Activated gamma-delta T cell (primary cell): ENCODE measurements around the gene MAPRE3.
A peak's percentile ranks its signal among the peaks of the same experiment; 100 is the strongest.

Source experiments
- DNase-seq: peaks from one replicate; lab custom pipeline; 2025; lab: John Stamatoyannopoulos, UW

Gene MAPRE3

DNA sequence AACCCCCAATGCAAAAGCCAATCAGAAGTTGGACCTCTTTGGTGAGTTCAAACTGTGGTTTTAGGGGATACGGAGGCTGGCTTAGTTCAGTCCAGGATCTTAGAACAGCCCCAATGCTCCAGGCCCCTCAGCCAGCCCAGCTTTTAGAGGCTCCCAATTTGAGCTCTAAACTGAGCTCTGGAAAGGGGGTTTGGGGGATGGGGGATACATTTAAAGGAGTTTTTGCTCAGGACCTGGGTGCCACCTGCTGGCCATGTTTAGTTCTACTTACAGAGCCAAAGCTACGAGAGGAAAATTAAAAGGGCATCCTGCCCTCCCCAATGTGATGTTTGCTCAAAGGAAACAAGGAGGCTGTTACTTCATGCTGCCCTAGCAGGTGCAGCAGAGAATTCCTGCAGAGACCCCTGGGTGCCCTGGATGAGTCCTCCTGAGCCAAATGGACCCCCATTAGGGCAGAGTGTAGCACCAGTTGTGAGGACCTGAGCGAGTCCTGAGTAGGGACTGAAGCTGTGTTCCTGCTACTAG, 46.4 kb downstream of the MAPRE3 start:
- DNase-seq = no peak

- no peak for DNase-seq
Measured at GRCh38 chr2:27018142-27018541, 47.7 kb downstream of the MAPRE3 start.

DNA sequence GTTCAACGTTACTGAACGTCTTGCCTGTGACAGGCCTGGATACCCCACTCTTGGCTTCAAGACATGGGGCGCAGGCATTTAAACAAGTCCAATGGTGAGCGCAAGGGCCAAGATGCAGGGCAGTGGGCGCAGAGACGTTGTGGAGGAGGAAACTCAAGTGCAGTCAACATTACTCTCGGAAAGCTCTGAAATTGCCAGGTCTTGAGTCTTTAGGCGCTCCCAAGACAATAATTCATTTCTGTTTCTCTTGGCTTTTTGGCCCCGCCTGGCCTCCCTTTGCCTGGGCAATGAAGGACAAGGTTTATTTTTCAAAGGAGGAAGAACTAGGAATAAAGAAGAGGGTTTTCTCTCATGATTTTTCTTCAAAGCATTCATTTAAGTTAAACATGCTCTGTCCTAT, 49.0 kb downstream of the MAPRE3 start:
- no peak for DNase-seq

GRCh38 chr2:27019931-27020855, 49.8 kb downstream of the MAPRE3 start:
- no peak for DNase-seq

DNA sequence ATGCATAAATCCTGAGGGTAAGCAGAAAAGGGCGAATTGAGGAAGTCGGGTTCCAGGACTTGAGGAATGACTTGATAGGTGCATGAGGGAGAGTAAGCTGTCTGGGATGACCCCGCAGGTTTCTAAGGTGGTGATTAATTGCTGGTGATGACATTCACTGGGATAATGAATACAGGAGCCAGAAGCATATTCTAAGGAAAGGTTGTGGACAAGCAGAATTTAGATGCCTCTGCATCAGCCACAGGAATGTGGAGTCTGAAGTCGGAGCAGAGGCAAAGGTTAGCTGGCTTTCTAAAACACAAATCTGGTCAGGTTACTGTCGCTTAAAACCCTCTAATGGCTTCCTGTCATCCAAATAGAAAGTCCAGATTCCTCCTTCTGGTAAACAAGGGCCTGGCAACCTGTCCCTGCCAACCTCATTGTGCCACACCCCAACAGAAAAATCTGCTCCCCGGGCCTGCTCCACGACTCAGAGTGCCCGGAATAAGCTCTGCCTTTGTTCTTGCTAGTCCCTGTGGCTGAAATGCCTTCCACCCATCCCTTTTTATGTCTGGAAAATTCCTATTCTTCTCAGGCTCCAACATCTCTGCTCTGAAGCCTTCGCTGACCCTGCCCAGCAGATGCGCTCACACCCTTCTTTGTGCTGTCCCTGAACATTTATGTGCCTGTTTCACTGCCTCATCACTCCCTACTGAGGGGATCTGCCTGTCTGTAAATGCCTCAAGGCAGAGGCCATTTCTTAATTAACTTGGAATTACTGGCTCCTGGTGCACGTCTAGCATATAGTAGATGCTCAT, 51.0 kb downstream of the MAPRE3 start:
- DNase-seq = no peak

- no peak for DNase-seq
Measured at GRCh38 chr2:27023740-27024139, 53.3 kb downstream of the MAPRE3 start.

DNA sequence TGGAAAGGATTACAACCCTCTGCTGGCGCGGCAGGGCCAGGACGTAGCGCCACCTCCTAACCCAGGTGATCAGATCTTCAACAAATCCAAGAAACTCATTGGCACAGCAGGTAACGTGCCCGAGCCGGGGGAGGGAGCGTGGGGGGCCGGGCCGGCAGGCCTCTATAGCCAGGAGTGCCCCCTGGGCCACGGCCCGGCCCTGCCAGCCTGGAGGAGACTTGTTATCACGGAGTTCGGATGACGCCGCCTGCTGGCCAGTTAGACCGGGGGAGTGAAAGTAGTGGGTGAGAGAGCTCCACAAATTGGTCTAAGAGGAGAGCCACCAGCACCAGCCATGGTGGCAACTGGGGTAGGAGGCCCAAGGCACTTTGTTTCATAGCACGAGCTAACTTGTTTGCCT, 53.8 kb downstream of the MAPRE3 start:
- no peak for DNase-seq

GRCh38 chr2:27024812-27025211, 54.4 kb downstream of the MAPRE3 start:
- DNase-seq = no peak

DNA sequence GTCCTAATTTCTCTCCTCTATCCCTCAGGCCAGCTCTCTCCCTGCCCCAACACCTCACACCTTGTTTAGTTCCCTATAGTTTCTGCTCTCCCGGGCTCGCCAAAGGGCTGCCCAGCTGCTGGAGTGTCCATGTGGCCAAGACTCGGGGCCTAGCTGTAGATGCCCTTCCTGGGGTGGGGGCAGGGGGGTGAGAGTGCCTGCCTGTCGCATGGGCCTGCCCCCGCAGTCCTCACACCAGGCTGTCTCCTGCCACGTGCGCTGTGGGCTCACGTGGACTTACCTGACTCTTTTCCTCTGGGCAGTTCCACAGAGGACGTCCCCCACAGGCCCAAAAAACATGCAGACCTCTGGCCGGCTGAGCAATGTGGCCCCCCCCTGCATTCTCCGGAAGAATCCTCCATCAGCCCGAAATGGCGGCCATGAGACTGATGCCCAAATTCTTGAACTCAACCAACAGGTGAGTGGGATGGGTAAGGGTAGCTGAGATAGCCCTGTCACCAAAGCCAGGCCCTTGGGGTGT, 54.9 kb downstream of the MAPRE3 start:
- DNase-seq = no peak

DNA sequence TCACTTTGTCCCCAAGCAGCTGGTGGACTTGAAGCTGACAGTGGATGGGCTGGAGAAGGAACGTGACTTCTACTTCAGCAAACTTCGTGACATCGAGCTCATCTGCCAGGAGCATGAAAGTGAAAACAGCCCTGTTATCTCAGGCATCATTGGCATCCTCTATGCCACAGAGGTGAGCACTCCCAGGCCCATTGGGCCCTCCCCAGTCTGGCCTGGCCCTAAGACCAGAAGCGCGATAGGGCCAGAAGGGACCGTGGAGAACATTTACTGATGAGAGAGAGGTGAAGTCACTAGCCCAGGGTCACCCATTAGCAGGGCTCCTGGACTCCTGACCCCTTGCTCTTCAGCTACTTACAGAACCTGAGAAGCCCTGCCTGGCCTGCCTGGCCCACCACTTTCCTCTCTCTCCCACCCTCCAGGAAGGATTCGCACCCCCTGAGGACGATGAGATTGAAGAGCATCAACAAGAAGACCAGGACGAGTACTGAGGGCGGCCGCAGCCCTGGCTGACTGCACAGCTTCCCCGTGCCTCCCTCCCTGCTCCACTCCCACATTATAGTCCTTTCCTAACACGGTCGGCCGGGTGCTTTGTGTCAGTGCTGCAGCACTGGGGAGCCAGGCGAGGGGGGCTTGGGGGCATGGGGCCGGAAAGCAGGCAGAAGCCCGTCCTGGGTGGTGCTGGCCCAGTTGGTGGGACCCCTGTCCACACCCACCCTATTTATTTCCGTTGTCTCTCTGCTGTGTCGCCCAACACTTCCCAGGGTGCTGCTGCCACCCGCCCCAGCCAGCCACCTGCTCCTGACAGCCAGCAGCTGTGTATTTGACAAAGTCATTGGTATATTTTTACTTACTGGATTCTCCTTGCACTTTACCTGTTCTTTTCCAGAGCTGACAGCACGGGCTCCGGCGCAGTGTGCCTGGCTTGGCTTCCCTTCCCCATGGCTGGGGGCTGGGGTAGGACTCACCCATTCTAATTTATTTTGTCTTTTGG, 55.7 kb downstream of the MAPRE3 start:
- no peak for DNase-seq

GRCh38 chr2:27027211-27027651, 56.8 kb downstream of the MAPRE3 start:
- DNase-seq = no peak

- no peak for DNase-seq
Measured at GRCh38 chr2:27029051-27029450, 58.6 kb downstream of the MAPRE3 start.

- peak; percentile 65 for DNase-seq
Measured at GRCh38 chr2:27032495-27033252, 62.2 kb downstream of the MAPRE3 start, which contains the start of gene TMEM214. Gene TMEM214, plus strand, starts transcription at chr2:27032965. Its CDS starts 51 bp downstream, at chr2:27033016.

DNA sequence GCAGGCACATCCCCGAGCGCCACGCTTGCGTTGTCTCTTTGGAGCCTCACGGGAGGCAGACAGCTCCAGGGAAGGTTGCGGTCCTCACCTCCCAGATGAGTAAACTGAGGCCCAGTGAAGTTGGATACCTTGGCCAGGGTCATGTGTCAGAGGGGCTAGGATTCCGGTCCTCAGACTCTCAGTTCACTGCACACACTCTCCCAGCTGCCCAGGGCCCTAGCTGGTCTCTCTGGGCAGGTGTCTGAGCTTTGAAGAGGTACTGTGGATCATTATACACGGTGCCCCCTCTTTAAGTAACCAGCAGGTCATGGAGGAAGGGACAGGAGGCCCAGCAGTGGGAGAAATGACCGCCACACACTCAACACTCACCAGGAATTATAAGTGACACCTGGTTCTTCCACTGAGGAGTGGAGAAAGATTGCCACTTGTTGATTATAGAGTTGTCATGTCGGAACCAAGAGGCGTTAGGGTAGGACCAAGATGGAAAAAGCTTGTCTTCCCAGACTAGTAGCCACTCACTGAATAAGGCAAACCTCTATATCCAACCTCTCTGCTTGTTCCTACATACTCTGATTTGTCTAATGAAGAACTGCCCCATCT, 62.9 kb downstream of the MAPRE3 start:
- no peak for DNase-seq

GRCh38 chr2:27038012-27038411, 67.6 kb downstream of the MAPRE3 start:
- DNase-seq = no peak

DNA sequence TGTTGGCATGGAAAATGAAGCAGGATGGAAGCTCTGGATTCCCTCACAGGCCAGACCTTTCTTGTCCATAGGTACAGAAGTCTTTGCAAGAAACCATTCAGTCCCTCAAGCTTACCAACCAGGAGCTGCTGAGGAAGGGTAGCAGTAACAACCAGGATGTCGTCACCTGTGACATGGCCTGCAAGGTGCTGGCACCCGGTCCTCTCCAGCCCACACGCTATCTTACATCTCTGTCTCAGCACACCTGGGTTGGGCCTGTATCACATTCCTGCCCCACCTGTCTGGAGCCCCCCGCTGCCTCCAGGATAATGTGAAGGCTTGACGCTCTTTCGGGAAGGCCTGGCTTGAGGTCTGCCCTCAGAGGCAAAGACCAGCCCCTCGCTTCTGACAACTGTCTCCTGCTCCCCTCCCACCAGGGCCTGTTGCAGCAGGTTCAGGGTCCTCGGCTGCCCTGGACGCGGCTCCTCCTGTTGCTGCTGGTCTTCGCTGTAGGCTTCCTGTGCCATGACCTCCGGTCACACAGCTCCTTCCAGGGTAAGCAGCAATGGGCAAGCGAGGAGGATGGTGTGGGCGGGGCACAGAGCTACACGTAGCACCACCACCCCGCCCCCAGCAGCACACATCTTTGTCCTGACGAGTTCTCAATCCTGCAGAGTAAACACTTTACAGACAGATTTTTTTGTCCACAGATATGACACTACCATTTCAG, 68.3 kb downstream of the MAPRE3 start:
- DNase-seq = no peak

DNA sequence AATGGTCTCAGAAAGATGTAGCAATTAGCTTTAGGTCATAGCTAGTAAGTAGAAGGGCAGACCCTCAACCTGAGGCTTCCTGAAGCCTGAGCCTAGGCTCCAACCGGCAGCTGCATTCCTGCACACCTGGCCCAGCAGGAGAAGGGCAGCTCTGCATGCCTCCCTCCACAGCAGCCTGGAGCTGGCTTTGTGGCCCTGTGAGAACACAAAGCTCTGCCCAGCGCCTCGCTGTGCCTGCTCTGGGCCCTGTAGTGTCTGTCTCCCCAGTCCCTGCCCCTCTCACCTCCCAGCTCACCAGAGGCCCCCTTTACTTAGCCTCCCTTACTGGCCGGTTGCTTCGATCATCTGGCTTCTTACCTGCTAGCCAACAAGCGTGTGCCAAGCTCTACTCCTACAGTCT, 69.0 kb downstream of the MAPRE3 start:
- DNase-seq = no peak

- no peak for DNase-seq
Measured at GRCh38 chr2:27039871-27040270, 69.4 kb downstream of the MAPRE3 start.

DNA sequence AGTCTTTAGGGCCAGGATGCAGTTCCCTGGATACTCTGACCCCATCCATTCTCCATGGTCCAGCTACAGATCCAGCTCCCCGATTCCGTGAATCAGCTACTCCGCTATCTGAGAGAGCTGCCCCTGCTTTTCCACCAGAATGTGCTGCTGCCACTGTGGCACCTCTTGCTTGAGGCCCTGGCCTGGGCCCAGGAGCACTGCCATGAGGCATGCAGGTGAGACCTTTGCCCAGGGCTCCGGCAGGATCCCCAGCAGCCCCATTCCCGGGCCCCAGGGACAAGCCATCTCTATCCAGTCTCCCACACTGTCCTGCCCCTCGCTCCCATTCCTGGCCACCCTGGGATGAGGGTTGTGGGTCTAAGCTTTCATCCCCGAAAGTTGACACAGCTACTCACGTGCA, 69.8 kb downstream of the MAPRE3 start:
- DNase-seq = no peak
